GM10266 (cell line): Measurements from ENCODE around the gene PRKD2.

ENCODE experiments used
- DNase-seq: peaks from one replicate; pipeline ENCODE4 v3.0.0; 2012; ENCODE audit errors: extremely low spot score
- CTCF ChIP-seq: IDR thresholded peaks from 2 replicates; pipeline ENCODE4 v1.5.1; 2012; ENCODE audit warnings: mild to moderate bottlenecking, low read depth; ENCODE audit not compliant: control insufficient read depth, insufficient read depth; ENCODE audit errors: missing control alignments

The PRKD2 gene

GRCh38 chr19:46723471-46723870 is 6.6 kb upstream of the PRKD2 start:
- no peak for TF ChIP-seq CTCF
- DNase-seq: no peak

GRCh38 chr19:46723023-46723461 is 6.1 kb upstream of the PRKD2 start:
- no peak for DNase-seq
- no peak for TF ChIP-seq CTCF

GRCh38 chr19:46722421-46723022 is 5.6 kb upstream of the PRKD2 start:
- DNase-seq: no peak
- TF ChIP-seq CTCF: no peak

- DNase-seq: no peak
- TF ChIP-seq CTCF: no peak
Measured at GRCh38 chr19:46722004-46722380, 5.1 kb upstream of the PRKD2 start.

GRCh38 chr19:46721269-46722003 is 4.5 kb upstream of the PRKD2 start:
- no peak for DNase-seq
- peak; percentile 17 for TF ChIP-seq CTCF

GRCh38 chr19:46720503-46721239 is 3.8 kb upstream of the PRKD2 start:
- DNase-seq: no peak
- TF ChIP-seq CTCF: no peak
